ENCODE measurements around the gene FBXO17. TPM values are rescaled to one million over a fixed set of nuclear protein-coding genes. Genes with fewer than 3 reads are reported as not detected.
"Not testable (repeated sequence)": the region's sequence is repeated elsewhere in the genome, so short reads cannot be mapped to it uniquely, and the experiment has no call there.

FBXO17 gene
- total and polyA plus RNA-seq, 2 donors (not counting 3 experiments of a cell fraction or from before 2014, with no cell fraction given) = 21.8 to 23.8 TPM

DNA sequence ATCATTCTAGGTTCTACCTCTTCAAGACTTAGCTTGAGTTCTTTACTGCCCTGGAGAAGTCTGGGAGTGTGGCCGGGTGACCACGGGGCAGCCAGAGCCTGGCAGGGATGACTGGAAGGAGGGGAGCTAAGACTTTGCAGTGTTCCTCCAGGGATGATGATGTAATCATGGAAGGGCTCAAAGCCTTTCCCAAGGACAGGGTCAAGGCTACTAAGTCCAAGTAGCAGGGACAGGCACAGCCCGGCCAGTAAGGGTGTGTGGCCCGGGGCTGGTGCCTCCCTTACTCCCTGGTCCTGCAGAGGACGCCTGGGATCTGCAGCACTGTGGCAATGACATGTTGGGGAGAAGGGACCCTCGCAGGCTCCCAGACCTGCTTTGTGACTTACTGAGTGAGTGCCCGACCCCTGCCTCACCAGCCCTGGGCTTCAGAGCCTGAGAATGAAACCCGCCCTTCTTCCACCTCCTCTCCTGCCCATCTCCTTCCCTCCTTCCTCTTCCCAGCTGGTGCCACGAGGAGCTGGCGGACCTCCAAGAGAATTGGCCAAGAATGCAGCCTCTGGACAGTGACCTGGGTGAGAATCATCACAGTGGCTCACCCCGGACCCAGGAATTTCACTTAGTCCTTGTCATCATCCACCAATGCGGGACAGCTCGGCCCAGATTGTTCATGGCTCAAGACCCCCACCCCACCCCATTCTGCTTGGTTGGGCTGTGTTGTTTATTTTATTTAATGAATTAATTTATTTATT is 15.6 kb upstream of the FBXO17 start:
- no peak for FAIRE-seq
- no peaks in the 10 kb centered on the region for H4K20me1 ChIP-seq (replicated peaks; ENCODE audit: control insufficient read depth, extremely low read depth, insufficient read depth, low read length)
- H3K27me3 ChIP-seq (ENCODE audit: control insufficient read depth in 2 of 2, insufficient read depth in 2 of 2, low read length in 2 of 2) = peaks cover 0 to under 1% of the 10 kb centered on the region in 2 experiments
- dilution Hi-C loops (cut with MboI; ENCODE audit: extremely low pct_ligation_motif_present, low sequenced_read_pairs) (no loop called here), intact Hi-C loops (cut with micrococcal nuclease) (no loop called here)
- no peak overlapping the region for H3K4me3 ChIP-seq (replicated peaks in 1 of 3; ENCODE audit: insufficient read depth in 1 of 3, low read depth in 1 of 3, low read length in 3 of 3)
- no peaks in the 10 kb centered on the region for H3K9me3 ChIP-seq (replicated peaks; ENCODE audit: control insufficient read depth, insufficient read depth, low read length)
- H3K79me2 ChIP-seq (ENCODE audit: control insufficient read depth, insufficient read depth, low read length) = no peaks in the 10 kb centered on the region
- ChIA-PET POLR2A (no interaction called here), CTCF (no interaction called here)
- no peak for DNase-seq (ENCODE audit: low read depth, low spot score)
- H3K4me2 ChIP-seq (ENCODE audit: insufficient read depth, low read length) = no peak overlapping the region
- no peak overlapping the region for H2AFZ ChIP-seq (ENCODE audit: low read depth, low read length)
- H3K27ac ChIP-seq (ENCODE audit: insufficient read depth, low read depth, low read length) = no peak overlapping the region
- BruUV-seq (replicated peaks) = no TSS peak
- TF ChIP-seq POLR2A (IDR thresholded peaks at IDR 0.05; ENCODE audit: low read depth, low read length) (no peak), JUN (IDR thresholded peaks at IDR 0.05; ENCODE audit: borderline replicate concordance, insufficient read depth, insufficient read length, low read depth) (no peak), GATA2 (IDR thresholded peaks at IDR 0.05; ENCODE audit: insufficient read depth, insufficient read length, low read depth, low read length) (no peak)
- H3K9me1 ChIP-seq (replicated peaks; ENCODE audit: control insufficient read depth, extremely low read depth, insufficient read depth, low read length) = no peaks in the 10 kb centered on the region
- H3K9ac ChIP-seq (replicated peaks; ENCODE audit: extremely low read depth, insufficient read depth, low read length) = no peak overlapping the region
- no peaks in the 10 kb centered on the region for H3K36me3 ChIP-seq (ENCODE audit: control insufficient read depth in 2 of 2, extremely low read depth in 1 of 2, insufficient read depth in 2 of 2, low read length in 2 of 2)
- peaks cover 17% of the 10 kb centered on the region for H3K4me1 ChIP-seq (ENCODE audit: control insufficient read depth, extremely low read depth, insufficient read depth, low read length)

DNA sequence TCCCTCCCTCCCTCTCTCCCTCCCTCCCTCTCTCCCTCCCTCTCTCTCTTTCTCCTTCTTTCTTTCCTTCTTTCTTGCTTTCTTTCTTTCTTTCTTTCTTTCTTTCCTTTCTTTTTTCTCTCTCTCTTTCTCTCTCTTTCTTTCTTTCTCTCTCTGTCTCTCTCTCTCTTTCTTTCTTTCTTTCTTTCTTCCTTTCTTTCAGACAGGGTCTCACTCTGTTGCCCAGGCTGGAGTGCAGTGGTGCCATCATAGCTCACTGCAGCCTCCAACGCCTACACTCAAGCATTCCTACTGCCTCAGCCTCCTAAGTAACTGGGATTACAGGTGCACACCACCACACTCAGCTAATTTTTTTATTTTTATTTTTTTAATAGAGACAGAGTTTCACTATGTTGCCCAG is 14.1 kb upstream of the FBXO17 start:
- POLR2A ChIA-PET; dilution Hi-C loops (cut with MboI; ENCODE audit: extremely low pct_ligation_motif_present, low sequenced_read_pairs): not testable (repeated sequence)

More for the DNA sequence above, 14.1 kb upstream of the FBXO17 start:
- DNase-seq (ENCODE audit: low read depth, low spot score); H3K4me3 ChIP-seq (replicated peaks in 1 of 3; ENCODE audit: insufficient read depth in 1 of 3, low read depth in 1 of 3, low read length in 3 of 3); BruUV-seq (replicated peaks); H3K4me2 ChIP-seq (ENCODE audit: insufficient read depth, low read length); H3K9me1 ChIP-seq (replicated peaks; ENCODE audit: control insufficient read depth, extremely low read depth, insufficient read depth, low read length); H3K9ac ChIP-seq (replicated peaks; ENCODE audit: extremely low read depth, insufficient read depth, low read length); H3K4me1 ChIP-seq (ENCODE audit: control insufficient read depth, extremely low read depth, insufficient read depth, low read length); FAIRE-seq; H3K27ac ChIP-seq (ENCODE audit: insufficient read depth, low read depth, low read length); H3K9me3 ChIP-seq (replicated peaks; ENCODE audit: control insufficient read depth, insufficient read depth, low read length); H3K36me3 ChIP-seq (ENCODE audit: control insufficient read depth in 2 of 2, extremely low read depth in 1 of 2, insufficient read depth in 2 of 2, low read length in 2 of 2); H3K79me2 ChIP-seq (ENCODE audit: control insufficient read depth, insufficient read depth, low read length); intact Hi-C loops (cut with micrococcal nuclease); H2AFZ ChIP-seq (ENCODE audit: low read depth, low read length); H3K27me3 ChIP-seq (ENCODE audit: control insufficient read depth in 2 of 2, insufficient read depth in 2 of 2, low read length in 2 of 2); H4K20me1 ChIP-seq (replicated peaks; ENCODE audit: control insufficient read depth, extremely low read depth, insufficient read depth, low read length): not testable (repeated sequence)
- CTCF ChIA-PET = interaction anchor here (1.3 to 2.6 kb wide), 4 partner anchors 12 to 62 kb away, joined by 3 to 12 read pairs (median 6); partner anchors contain the start of gene FBXO17

All from endothelial cell of umbilical vein (primary cell).